Jurkat, Clone E6-1 (cell line): ENCODE data around the gene PLCG2.
A peak's percentile ranks its signal among the peaks of the same experiment; 100 is the strongest.
"Not testable (repeated sequence)": the region's sequence is repeated elsewhere in the genome, so short reads cannot be mapped to it uniquely, and the experiment has no call there.

ENCODE experiments used
- DNase-seq: peaks from one replicate; pipeline ENCODE4 v3.0.0-alpha.2; 2011; ENCODE audit warnings: low read depth, low spot score
- H3K4me3 ChIP-seq: 2 replicates; pipeline ENCODE4 v1.5.1; 2011; ENCODE audit warnings: mild to moderate bottlenecking, low read length, control low read depth, moderate library complexity

PLCG2 gene

DNA sequence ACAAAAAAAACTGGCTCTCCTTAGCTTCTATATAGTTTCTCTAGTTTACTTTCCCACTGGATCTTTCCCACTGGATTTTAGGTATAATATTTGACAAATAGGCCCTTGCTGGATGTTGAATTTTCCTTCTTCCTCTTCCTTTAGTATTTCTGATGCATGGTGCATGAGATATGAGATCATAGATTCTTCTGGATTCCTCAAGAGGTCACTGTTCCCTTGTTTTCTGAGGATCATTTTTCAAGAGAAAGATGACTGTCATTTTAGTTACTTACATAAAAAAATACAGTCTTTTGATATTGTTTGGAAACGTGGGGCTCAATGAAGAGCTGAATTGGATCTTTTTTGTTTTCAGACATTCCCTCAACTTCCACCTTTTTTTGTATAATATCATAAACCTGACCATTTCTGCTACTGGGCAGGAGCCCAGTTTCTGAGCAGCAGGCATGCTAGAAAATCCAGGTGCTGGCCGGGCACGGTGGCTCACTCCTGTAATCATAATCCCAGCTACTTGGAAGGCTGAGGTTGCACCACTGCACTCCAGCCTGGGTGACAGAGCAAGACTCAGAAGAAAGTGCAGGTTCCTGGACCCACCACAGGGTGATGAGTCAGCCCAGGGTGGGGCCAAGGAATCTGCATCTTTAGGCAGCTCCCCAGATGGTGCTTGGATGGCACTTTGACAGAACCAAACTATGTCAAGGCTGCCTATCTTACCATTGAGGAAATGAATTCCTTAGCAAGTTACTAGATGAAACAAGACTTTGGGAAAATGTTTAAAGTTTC lies 161.9 kb downstream of the PLCG2 start:
- DNase-seq: peak; percentile 40
- no peak overlapping the region for H3K4me3 ChIP-seq

DNA sequence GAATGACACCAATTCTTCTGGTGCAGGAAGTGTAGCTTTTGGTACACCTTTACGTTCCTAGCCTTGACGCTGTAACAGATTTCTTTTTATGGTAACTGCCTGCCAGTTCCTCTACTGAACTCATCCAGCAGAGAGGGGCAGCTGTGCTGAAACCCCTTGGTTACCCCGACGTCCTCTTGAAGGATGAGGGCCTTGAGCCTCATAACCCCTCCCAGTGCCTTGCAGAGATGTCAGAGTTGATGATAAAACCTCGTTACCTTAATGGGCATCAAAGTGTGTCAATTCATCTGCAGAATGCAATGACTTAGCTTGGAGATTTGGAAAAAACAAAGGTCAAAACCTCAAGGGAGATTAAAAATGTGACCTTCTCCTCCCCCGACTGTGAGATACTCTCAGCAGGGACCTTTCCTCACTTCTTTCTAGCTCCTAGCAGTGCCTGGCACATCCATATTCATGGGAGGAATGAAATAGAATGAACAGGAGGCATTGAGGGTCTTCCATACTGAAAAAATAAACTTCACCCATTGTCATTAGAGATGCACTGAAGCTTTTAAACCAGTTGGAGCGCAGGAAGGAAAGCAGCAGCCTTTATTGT lies 163.0 kb downstream of the PLCG2 start:
- no peak overlapping the region for H3K4me3 ChIP-seq
- no peak for DNase-seq

- no peak overlapping the region for H3K4me3 ChIP-seq
- DNase-seq: no peak
Measured at GRCh38 chr16:81945665-81946064, 166.6 kb downstream of the PLCG2 start.

- DNase-seq: no peak
- H3K4me3 ChIP-seq: no peak overlapping the region
Measured at GRCh38 chr16:81946206-81946605, 167.1 kb downstream of the PLCG2 start.

DNA sequence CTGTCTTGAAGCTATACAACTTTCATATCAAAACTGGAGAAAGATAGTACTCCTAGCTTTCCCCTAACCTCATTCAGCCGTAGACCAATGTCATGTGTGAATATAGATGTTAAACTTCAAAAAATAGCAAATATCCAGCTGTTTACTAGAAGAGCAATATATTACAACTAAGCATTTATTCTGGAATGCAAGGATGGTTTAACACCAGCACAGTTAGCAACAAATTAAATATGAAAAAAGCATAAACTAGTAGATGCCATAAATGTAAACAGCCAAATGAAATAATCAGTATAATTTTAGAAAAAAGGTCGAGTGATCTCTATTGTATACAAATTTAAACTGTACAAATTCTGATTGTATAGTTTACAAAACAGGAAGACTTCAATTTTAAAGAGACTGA lies 172.5 kb downstream of the PLCG2 start:
- DNase-seq: no peak

DNA sequence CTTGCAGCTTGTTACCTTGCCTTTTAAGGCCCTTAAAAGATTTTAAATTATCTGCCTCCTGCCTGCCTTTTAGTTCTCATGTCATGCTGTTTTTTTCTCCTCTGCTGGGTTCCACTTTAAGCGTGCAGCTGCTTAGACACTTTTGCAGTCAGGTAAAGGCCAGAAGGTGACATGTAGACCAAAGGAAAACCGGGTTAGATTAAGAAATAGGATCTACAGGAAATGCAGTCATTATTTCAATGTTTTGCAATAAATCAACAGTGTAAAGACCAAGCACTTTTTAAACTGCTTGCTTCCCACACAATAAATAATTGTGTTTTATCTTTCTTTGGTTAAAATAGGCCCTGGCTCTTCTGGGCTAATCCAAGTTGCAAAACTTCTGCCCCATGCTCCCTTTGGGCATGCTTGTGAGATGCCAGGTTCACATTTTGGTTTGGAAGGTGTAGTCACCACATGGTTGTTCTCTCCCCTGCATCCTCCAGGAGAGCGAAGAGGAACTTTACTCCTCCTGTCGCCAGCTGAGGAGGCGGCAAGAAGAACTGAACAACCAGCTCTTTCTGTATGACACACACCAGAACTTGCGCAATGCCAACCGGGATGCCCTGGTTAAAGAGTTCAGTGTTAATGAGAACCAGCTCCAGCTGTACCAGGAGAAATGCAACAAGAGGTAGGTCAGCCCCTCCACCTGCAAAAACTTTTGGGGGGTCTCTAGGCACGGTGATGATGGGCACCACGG lies 177.3 kb downstream of the PLCG2 start:
- no peak for DNase-seq
- H3K4me3 ChIP-seq: no peak overlapping the region

More for the DNA sequence above, 172.5 kb downstream of the PLCG2 start:
- no peak overlapping the region for H3K4me3 ChIP-seq

- no peak for DNase-seq
- no peak overlapping the region for H3K4me3 ChIP-seq
Measured at GRCh38 chr16:81964808-81965207, 185.7 kb downstream of the PLCG2 start.

DNA sequence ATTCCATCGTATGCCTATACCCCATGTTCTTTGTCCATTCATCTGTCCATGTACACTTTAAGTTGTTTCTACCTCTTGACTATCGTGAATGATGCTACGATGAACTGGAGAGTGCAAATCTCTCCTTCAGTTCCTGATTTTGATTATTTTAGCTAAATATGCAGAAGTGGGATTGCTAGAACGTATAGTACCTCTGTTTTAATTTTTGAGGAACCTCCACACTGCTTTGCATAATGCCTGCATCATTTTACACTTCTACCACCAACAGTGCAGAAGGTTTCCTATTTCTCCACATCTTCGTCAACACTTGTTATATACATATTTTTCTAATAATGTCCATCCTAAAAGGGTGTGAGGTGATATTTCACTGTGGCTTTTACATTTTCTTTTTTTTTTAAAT lies 188.3 kb downstream of the PLCG2 start:
- DNase-seq: no peak
- H3K4me3 ChIP-seq: no peak overlapping the region

GRCh38 chr16:81971853-81972252 lies 192.8 kb downstream of the PLCG2 start:
- DNase-seq: no peak
- no peak overlapping the region for H3K4me3 ChIP-seq

- DNase-seq: no peak
- no peak overlapping the region for H3K4me3 ChIP-seq
Measured at GRCh38 chr16:81973737-81974136, 194.6 kb downstream of the PLCG2 start.

GRCh38 chr16:81975637-81976036 lies 196.5 kb downstream of the PLCG2 start:
- DNase-seq: no peak
- no peak overlapping the region for H3K4me3 ChIP-seq

DNA sequence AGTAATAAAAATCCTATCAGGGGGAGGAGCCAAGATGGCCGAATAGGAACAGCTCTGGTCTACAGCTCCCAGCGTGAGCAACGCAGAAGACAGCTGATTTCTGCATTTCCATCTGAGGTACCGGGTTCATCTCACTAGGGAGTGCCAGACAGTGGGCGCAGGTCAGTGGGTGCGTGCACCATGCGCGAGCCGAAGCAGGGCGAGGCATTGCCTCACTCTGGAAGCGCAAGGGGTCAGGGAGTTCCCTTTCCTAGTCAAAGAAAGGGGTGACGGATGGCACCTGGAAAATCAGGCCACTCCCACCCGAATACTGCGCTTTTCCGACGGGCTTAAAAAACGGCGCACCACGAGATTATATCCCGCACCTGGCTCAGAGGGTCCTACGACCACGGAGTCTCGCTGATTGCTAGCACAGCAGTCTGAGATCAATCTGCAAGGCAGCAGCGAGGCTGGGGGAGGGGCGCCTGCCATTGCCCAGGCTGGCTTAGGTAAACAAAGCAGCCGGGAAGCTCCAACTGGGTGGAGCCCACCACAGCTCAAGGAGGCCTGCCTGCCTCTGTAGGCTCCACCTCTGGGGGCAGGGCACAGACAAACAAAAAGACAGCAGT lies 198.3 kb downstream of the PLCG2 start:
- not testable (repeated sequence) for DNase-seq, H3K4me3 ChIP-seq

GRCh38 chr16:81987121-81987520 lies 208.0 kb downstream of the PLCG2 start:
- no peak overlapping the region for H3K4me3 ChIP-seq
- DNase-seq: no peak

DNA sequence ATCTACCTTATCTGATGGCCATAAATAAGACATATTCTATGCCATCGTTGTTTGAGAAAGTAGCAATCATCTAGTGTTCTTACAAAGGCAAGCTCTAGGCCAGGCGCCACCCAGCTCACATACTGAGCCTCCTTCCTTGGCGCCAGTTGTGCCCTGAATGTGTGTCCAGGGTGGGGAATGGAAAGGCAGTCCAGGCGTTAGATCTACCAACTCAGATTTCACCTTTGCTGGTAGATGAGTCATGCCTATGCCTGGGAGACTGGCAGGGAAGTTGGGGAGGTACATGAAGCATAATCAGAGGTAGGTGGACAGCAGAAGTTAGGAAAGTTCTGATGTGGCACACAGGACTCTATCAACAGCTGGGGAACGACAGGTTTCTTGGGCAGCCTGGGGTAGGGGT lies 208.6 kb downstream of the PLCG2 start:
- no peak for DNase-seq
- H3K4me3 ChIP-seq: no peak overlapping the region

DNA sequence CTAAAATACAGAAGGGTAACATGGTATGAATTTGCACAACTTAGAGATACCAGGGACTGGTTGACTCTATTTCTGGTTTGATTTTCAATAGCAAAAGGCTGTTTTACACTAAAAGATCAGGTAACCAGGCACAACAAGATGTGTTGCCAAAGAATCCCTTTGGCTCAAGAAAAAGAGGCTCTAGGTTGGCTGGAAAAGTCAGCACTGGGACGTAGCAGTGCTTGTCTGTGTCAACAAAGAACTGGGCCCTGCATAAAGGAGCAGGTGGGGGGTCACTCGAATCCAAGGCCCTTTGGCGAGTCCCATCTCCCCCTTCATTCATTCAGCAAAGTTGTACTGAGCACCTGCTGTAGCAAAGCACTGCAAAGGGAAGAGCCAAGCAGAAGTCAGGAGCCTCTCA lies 213.8 kb downstream of the PLCG2 start:
- H3K4me3 ChIP-seq: no peak overlapping the region
- DNase-seq: no peak

- no peak overlapping the region for H3K4me3 ChIP-seq
- DNase-seq: no peak
Measured at GRCh38 chr16:81994485-81994884, 215.4 kb downstream of the PLCG2 start.

GRCh38 chr16:81995651-81996050 lies 216.6 kb downstream of the PLCG2 start:
- H3K4me3 ChIP-seq: no peak overlapping the region
- no peak for DNase-seq

- peak; percentile 6 for DNase-seq
- no peak overlapping the region for H3K4me3 ChIP-seq
Measured at GRCh38 chr16:81996664-81997509, 217.8 kb downstream of the PLCG2 start.

GRCh38 chr16:81997738-81998137 lies 218.6 kb downstream of the PLCG2 start:
- no peak overlapping the region for H3K4me3 ChIP-seq
- DNase-seq: no peak
